Sigmoid colon (tissue), 7 donors: ENCODE results near the gene BCAT1. TPM values are rescaled to one million over a fixed set of nuclear protein-coding genes. Genes with fewer than 3 reads are reported as not detected.
"Not testable (repeated sequence)": the region's sequence is repeated elsewhere in the genome, so short reads cannot be mapped to it uniquely, and the experiment has no call there.

ENCODE experiments used
- DNase-seq: peaks from one replicate; pipeline ENCODE4 v3.0.0-alpha.2; 2019
- H3K27ac ChIP-seq, 4 donors: fragments of 200-600 bp; sonication (generic); one replicate each; pipeline ENCODE4 v1.5.1; 2016 to 2019; ENCODE audit warnings: mild to moderate bottlenecking in 1 of 4
- H3K27me3 ChIP-seq, 3 donors: fragments of 200-600 bp; sonication (generic); one replicate each; pipeline ENCODE4 v1.5.1; 2019; ENCODE audit warnings: mild to moderate bottlenecking in 1 of 3
- H3K36me3 ChIP-seq, 4 donors: fragments of 200-600 bp; sonication (generic); one replicate each; pipeline ENCODE4 v1.5.1; 2016 to 2019
- H3K4me1 ChIP-seq, 4 donors: fragments of 200-600 bp; sonication (generic); one replicate each; pipeline ENCODE4 v1.5.1; 2017 to 2019
- H3K4me3 ChIP-seq, 4 donors: fragments of 200-600 bp; sonication (generic); one replicate each; pipeline ENCODE4 v1.5.1; 2017 to 2019; ENCODE audit warnings: mild to moderate bottlenecking in 2 of 4, moderate library complexity in 1 of 4
- H3K9me3 ChIP-seq, 4 donors: fragments of 200-600 bp in 3 of 4; sonication (generic) in 3 of 4; one replicate each; pipeline versions ENCODE4 v1.5.1 to v1.6.1; 2013 to 2019
- EP300 ChIP-seq, 4 donors: sonication (generic); formaldehyde crosslinking; IDR thresholded peaks; one replicate each; pipeline ENCODE4 v1.6.1; 2017; ENCODE audit warnings: antibody characterized with exemption in 4 of 4
- POLR2A ChIP-seq, 2 donors: fragments of 450-650 bp; IDR thresholded peaks; one replicate each; pipeline ENCODE4 v1.6.1; 2016; ENCODE audit warnings: antibody characterized with exemption in 2 of 2, mild to moderate bottlenecking in 2 of 2, moderate library complexity in 2 of 2
- POLR2AphosphoS5 ChIP-seq, 4 donors: sonication (generic); formaldehyde crosslinking; IDR thresholded peaks; one replicate each; pipeline ENCODE4 v1.6.1; 2017; ENCODE audit warnings: antibody characterized with exemption in 4 of 4
- WGBS, 2 donors: extraction: QIAGEN DNeasy Blood & Tissue Kit; methylation state at CpG; one replicate each; pipeline ENCODE4 v1.1.7; 2013; 5-methylcytosine and 5-hydroxymethylcytosine counted together
- intact Hi-C: fragments of 100-400 bp; cut with DNase I; formaldehyde crosslinking; loops from one replicate; pipeline ENCODE4 v1.15.1; 2023
- polyA plus RNA-seq, 3 donors: library from polyadenylated mRNA; stranded (reverse); fragments of 200-250 nt; gene quantifications; one replicate each; pipeline ENCODE4 v1.2.3, GENCODE V29; 2013
- total RNA-seq, 4 donors: library from RNA; depleted of rRNA; stranded (reverse); fragments of >200 nt; gene quantifications; one replicate each; pipeline ENCODE4 v1.1.0, GENCODE V29; 2016
- TF ChIP-seq, protein P1 (sequence below), 4 experiments: fragments of 450-650 bp in 3 of 4; fragments of 200-600 bp in 1 of 4; IDR thresholded peaks; one replicate each; pipeline ENCODE4 v1.5.1; 2016 to 2019; ENCODE audit warnings: antibody characterized with exemption in 4 of 4, mild to moderate bottlenecking in 3 of 4, moderate library complexity in 2 of 4
- donor health status: healthy with polysubstance abuse.
- donor health status: Bipolar disorder and iron deficiency.
- donor health status: healthy.

The BCAT1 gene
- total and polyA plus RNA-seq, 7 donors: 2.1 to 20.3 (median 12.0) TPM

DNA sequence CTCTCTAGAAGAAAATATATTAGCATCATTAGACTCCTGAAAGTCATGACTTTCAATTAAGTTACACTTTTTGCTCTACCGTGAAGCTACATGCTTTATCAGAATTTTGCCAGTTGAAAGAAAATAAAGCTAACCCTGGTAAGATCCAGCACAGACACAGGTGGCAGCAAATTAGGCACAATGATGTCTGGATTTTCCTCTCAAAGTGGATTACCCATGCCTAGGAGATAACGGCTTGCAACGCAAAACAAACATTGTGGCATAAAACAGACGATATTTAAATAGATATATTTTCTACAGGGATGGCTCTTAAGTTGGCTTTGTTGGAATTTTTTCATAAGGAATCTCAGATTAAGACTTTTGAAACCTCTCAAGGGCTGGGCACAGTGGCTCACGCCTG is 33.4 kb downstream of the BCAT1 start:
- Histone ChIP-seq H3K27me3 (no peaks in the 10 kb centered on the region), H3K9me3 (no peaks in the 10 kb centered on the region), H3K27ac (no peak overlapping the region), H3K4me1 (no peaks in the 10 kb centered on the region), H3K4me3 (no peak overlapping the region), H3K36me3 (no peaks in the 10 kb centered on the region)
- 53 to 86% methylated on average over 5 of the region's 5 CpGs for WGBS, 2 donors
- no peak for TF ChIP-seq POLR2AphosphoS5 (IDR thresholded peaks at IDR 0.05)
- no peak for TF ChIP-seq POLR2A (IDR thresholded peaks at IDR 0.05)
- TF ChIP-seq EP300 (IDR thresholded peaks at IDR 0.05): no peak
- TF ChIP-seq, protein P1, sequence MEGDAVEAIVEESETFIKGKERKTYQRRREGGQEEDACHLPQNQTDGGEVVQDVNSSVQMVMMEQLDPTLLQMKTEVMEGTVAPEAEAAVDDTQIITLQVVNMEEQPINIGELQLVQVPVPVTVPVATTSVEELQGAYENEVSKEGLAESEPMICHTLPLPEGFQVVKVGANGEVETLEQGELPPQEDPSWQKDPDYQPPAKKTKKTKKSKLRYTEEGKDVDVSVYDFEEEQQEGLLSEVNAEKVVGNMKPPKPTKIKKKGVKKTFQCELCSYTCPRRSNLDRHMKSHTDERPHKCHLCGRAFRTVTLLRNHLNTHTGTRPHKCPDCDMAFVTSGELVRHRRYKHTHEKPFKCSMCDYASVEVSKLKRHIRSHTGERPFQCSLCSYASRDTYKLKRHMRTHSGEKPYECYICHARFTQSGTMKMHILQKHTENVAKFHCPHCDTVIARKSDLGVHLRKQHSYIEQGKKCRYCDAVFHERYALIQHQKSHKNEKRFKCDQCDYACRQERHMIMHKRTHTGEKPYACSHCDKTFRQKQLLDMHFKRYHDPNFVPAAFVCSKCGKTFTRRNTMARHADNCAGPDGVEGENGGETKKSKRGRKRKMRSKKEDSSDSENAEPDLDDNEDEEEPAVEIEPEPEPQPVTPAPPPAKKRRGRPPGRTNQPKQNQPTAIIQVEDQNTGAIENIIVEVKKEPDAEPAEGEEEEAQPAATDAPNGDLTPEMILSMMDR (IDR thresholded peaks at IDR 0.05): no peak
- intact Hi-C loops: no loop called here
- DNase-seq: no peak

- no peak for TF ChIP-seq POLR2AphosphoS5 (IDR thresholded peaks at IDR 0.05)
- TF ChIP-seq, protein P1 (IDR thresholded peaks at IDR 0.05): no peak
- TF ChIP-seq EP300 (IDR thresholded peaks at IDR 0.05): no peak
- no peak for TF ChIP-seq POLR2A (IDR thresholded peaks at IDR 0.05)
- no peak for DNase-seq
- Histone ChIP-seq H3K4me1 (no peaks in the 10 kb centered on the region), H3K36me3 (no peaks in the 10 kb centered on the region), H3K4me3 (no peak overlapping the region), H3K27ac (no peak overlapping the region), H3K9me3 (no peaks in the 10 kb centered on the region), H3K27me3 (no peaks in the 10 kb centered on the region)
- intact Hi-C loops: no loop called here
- WGBS, 2 donors: 79 to 92% methylated on average over 3 of the region's 3 CpGs
Measured at GRCh38 chr12:24913953-24914352, 34.9 kb downstream of the BCAT1 start.

DNA sequence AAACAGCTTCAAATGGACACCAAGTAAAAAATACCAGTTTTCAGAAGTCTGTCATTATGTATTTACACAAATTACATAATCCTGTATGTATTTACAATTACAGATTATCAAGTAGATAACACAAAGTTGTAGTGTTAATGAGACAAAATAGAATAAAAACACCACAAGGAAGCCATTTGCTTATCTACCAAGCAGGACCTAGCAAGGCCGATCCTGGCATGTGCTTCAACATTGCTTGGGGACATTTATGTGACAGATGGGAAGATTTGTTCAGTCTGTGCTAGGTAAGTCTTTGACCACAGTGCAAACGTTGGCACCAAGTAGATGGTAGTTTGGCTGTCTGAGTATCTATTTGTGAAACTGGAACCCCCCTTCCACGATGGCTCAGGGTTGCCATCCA is 35.8 kb downstream of the BCAT1 start:
- Histone ChIP-seq H3K27ac (no peak overlapping the region), H3K4me3 (no peak overlapping the region), H3K36me3 (no peaks in the 10 kb centered on the region), H3K4me1 (no peaks in the 10 kb centered on the region), H3K9me3 (no peaks in the 10 kb centered on the region), H3K27me3 (no peaks in the 10 kb centered on the region)
- DNase-seq: no peak
- intact Hi-C loops: no loop called here
- TF ChIP-seq, protein P1 (IDR thresholded peaks at IDR 0.05): no peak
- TF ChIP-seq EP300 (IDR thresholded peaks at IDR 0.05) (no peak), POLR2A (IDR thresholded peaks at IDR 0.05) (no peak), POLR2AphosphoS5 (IDR thresholded peaks at IDR 0.05) (no peak)
- WGBS, 2 donors: 62 to 81% methylated on average over 3 of the region's 3 CpGs

GRCh38 chr12:24911271-24911791 is 37.6 kb downstream of the BCAT1 start:
- Histone ChIP-seq H3K36me3 (no peaks in the 10 kb centered on the region), H3K27me3 (no peaks in the 10 kb centered on the region), H3K27ac (no peak overlapping the region), H3K4me1 (no peaks in the 10 kb centered on the region), H3K9me3 (no peaks in the 10 kb centered on the region), H3K4me3 (no peak overlapping the region)
- intact Hi-C loops: no loop called here
- WGBS, 2 donors: 40 to 54% methylated on average over 9 of the region's 9 CpGs
- DNase-seq: no peak
- TF ChIP-seq POLR2AphosphoS5 (IDR thresholded peaks at IDR 0.05) (no peak), EP300 (IDR thresholded peaks at IDR 0.05) (no peak), POLR2A (IDR thresholded peaks at IDR 0.05) (no peak)
- TF ChIP-seq, protein P1 (IDR thresholded peaks at IDR 0.05): no peak

DNA sequence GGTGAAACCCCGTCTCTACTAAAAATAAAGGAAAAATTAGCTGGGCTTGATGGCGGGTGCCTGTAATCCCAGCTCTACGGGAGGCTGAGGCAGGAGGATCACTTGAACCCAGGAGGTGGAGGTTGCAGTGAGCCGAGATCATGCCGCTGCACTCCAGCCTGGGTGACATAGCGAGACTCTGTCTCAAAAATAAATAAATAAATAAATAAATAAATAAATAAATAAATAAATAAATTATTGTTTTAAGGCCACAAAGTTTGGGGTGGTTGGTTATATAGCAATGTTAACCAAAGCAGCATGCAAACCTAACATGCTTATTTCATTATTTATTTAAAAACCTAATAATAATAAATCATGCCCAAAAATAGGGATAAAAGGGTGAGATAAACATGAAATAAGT is 38.7 kb downstream of the BCAT1 start:
- H3K4me1 ChIP-seq, intact Hi-C loops, H3K36me3 ChIP-seq, H3K9me3 ChIP-seq, H3K27me3 ChIP-seq, DNase-seq, H3K27ac ChIP-seq, H3K4me3 ChIP-seq: not testable (repeated sequence)
- 97 to 98% methylated on average over 6 of the region's 6 CpGs for WGBS, 2 donors
